Loucy (cell line): ENCODE measurements around the gene PPP2R5C.

Experiments
- H2AFZ ChIP-seq: fragments of 200-600 bp; sonication (generic); 2 replicates; pipeline ENCODE4 v1.6.0; 2016; ENCODE audit warnings: antibody characterized with exemption, mild to moderate bottlenecking, low read length, moderate library complexity
- H3F3A ChIP-seq: fragments of 200-600 bp; 2 replicates; pipeline ENCODE4 v1.6.0; 2016; ENCODE audit warnings: antibody characterized with exemption, low read depth, mild to moderate bottlenecking
- H3K27me3 ChIP-seq: fragments of 200-600 bp; sonication (generic); 2 replicates; pipeline ENCODE4 v1.6.1; 2014; ENCODE audit warnings: low read length, mild to moderate bottlenecking; ENCODE audit not compliant: insufficient read depth, poor library complexity, severe bottlenecking
- H3K36me3 ChIP-seq: fragments of 200-600 bp; sonication (generic); 2 replicates; pipeline ENCODE4 v1.6.1; 2016; ENCODE audit warnings: low read length; ENCODE audit not compliant: insufficient read depth
- H3K4me1 ChIP-seq: fragments of 200-600 bp; sonication (generic); 2 replicates; pipeline ENCODE4 v1.5.1; 2014; ENCODE audit warnings: low read length, mild to moderate bottlenecking; ENCODE audit not compliant: insufficient read depth, poor library complexity, severe bottlenecking
- H3K4me2 ChIP-seq: fragments of 200-600 bp; sonication (generic); 2 replicates; pipeline ENCODE4 v1.6.0; 2014; ENCODE audit warnings: antibody characterized with exemption, low read length, low read depth, mild to moderate bottlenecking; ENCODE audit not compliant: poor library complexity, severe bottlenecking
- H3K4me3 ChIP-seq: fragments of 200-600 bp; sonication (generic); 2 replicates; pipeline ENCODE4 v1.5.1; 2014; ENCODE audit warnings: low read length, mild to moderate bottlenecking, mixed read lengths; ENCODE audit not compliant: poor library complexity, severe bottlenecking
- H3K79me2 ChIP-seq: fragments of 200-600 bp; sonication (generic); 2 replicates; pipeline ENCODE4 v1.6.1; 2014; ENCODE audit warnings: low read length; ENCODE audit not compliant: insufficient read depth
- H3K9ac ChIP-seq: fragments of 200-600 bp; sonication (generic); 2 replicates; pipeline ENCODE4 v1.6.0; 2014; ENCODE audit warnings: mild to moderate bottlenecking, low read depth, low read length, moderate library complexity; ENCODE audit not compliant: poor library complexity, severe bottlenecking
- H3K9me2 ChIP-seq: fragments of 200-600 bp; sonication (generic); replicated peaks from 2 replicates; pipeline ENCODE4 v1.6.1; 2016; ENCODE audit warnings: low read depth, low read length, mixed read lengths
- H3K9me3 ChIP-seq: fragments of 200-600 bp; sonication (generic); 2 replicates; pipeline ENCODE4 v1.6.1; 2014; ENCODE audit warnings: mild to moderate bottlenecking, antibody characterized with exemption, low read length, low read depth; ENCODE audit not compliant: insufficient read depth
- H4K20me1 ChIP-seq: fragments of 200-600 bp; sonication (generic); 2 replicates; pipeline ENCODE4 v1.6.0; 2014; ENCODE audit warnings: antibody characterized with exemption, low read length, mild to moderate bottlenecking; ENCODE audit not compliant: insufficient read depth, poor library complexity, severe bottlenecking
- CTCF ChIP-seq: fragments of 200-600 bp; sonication (generic); conservative IDR thresholded peaks from 2 replicates; pipeline ENCODE4 v1.5.1; 2014; ENCODE audit warnings: mild to moderate bottlenecking, antibody characterized with exemption, low read length
- EZH2phosphoT487 ChIP-seq: fragments of 200-600 bp; IDR thresholded peaks from 2 replicates; pipeline ENCODE4 v1.6.1; 2018; ENCODE audit warnings: antibody characterized with exemption, mild to moderate bottlenecking, moderate library complexity, borderline replicate concordance

PPP2R5C gene

GRCh38 chr14:101855958-101856357, 94.4 kb downstream of the PPP2R5C start:
- TF ChIP-seq EZH2phosphoT487 (no peak), CTCF (no peak)
- Histone ChIP-seq H3K27me3 (no peaks in the 10 kb centered on the region), H3F3A (no peaks in the 10 kb centered on the region), H3K9me3 (no peaks in the 10 kb centered on the region), H3K9ac (no peak overlapping the region), H3K9me2 (no peaks in the 10 kb centered on the region), H3K4me1 (peaks cover 12% of the 10 kb centered on the region), H4K20me1 (peaks cover 92% of the 10 kb centered on the region), H3K36me3 (peaks cover 44% of the 10 kb centered on the region), H3K79me2 (peaks cover 95% of the 10 kb centered on the region), H3K4me3 (no peak overlapping the region), H3K4me2 (no peak overlapping the region), H2AFZ (no peak overlapping the region)

GRCh38 chr14:101856536-101856935, 95.0 kb downstream of the PPP2R5C start:
- no peak overlapping the region for H2AFZ ChIP-seq
- H3K36me3 ChIP-seq, result peaks cover 50% of the 10 kb centered on the region
- H3K9me2 ChIP-seq, result no peaks in the 10 kb centered on the region
- no peak overlapping the region for H3K9ac ChIP-seq
- H3K4me3 ChIP-seq, result no peak overlapping the region
- peaks cover 12% of the 10 kb centered on the region for H3K4me1 ChIP-seq
- H3K27me3 ChIP-seq, result no peaks in the 10 kb centered on the region
- peaks cover 92% of the 10 kb centered on the region for H4K20me1 ChIP-seq
- peaks cover 95% of the 10 kb centered on the region for H3K79me2 ChIP-seq
- TF ChIP-seq CTCF, result no peak
- no peak for TF ChIP-seq EZH2phosphoT487
- H3K4me2 ChIP-seq, result no peak overlapping the region
- no peaks in the 10 kb centered on the region for H3K9me3 ChIP-seq
- no peaks in the 10 kb centered on the region for H3F3A ChIP-seq

- Histone ChIP-seq H3F3A (no peaks in the 10 kb centered on the region), H3K79me2 (peaks cover 95% of the 10 kb centered on the region), H3K9me3 (no peaks in the 10 kb centered on the region), H4K20me1 (peaks cover 87% of the 10 kb centered on the region), H3K4me3 (no peak overlapping the region), H3K4me1 (peaks cover 12% of the 10 kb centered on the region), H2AFZ (no peak overlapping the region), H3K27me3 (no peaks in the 10 kb centered on the region), H3K4me2 (no peak overlapping the region), H3K36me3 (peaks cover 57% of the 10 kb centered on the region), H3K9ac (no peak overlapping the region), H3K9me2 (no peaks in the 10 kb centered on the region)
- TF ChIP-seq EZH2phosphoT487, result no peak
- TF ChIP-seq CTCF, result no peak
These were observed 95.7 kb downstream of the PPP2R5C start for GRCh38 chr14:101857226-101857625.
